Daoy (cell line): ENCODE measurements around the gene CSNK2A2. TPM values are rescaled to one million over a fixed set of nuclear protein-coding genes. Genes with fewer than 3 reads are reported as not detected.

Experiments
- DNase-seq: peaks from one replicate; pipeline ENCODE4 v3.0.0-alpha.2; 2015; ENCODE audit warnings: low read depth
- total RNA-seq: library from RNA; depleted of rRNA; stranded (reverse); fragments of >200 nt; shearing (Covaris generic); gene quantifications from 2 replicates; pipeline ENCODE4 v1.2.3, GENCODE V29; 2014

Gene CSNK2A2
- total RNA-seq, 1 experiment from 2014 or later, result 16.1 TPM

GRCh38 chr16:58138852-58139251, 59.1 kb downstream of the CSNK2A2 start:
- no peak for DNase-seq

- no peak for DNase-seq
Measured at GRCh38 chr16:58137581-58137980, 60.3 kb downstream of the CSNK2A2 start.

- DNase-seq, result peak; percentile 98
Measured at GRCh38 chr16:58129097-58129936, 68.6 kb downstream of the CSNK2A2 start, which contains the start of gene CFAP20. TSS of gene CFAP20 (minus strand) at chr16:58129381. CDS start at chr16:58129115, 266 bp downstream.

GRCh38 chr16:58128711-58129096, 69.2 kb downstream of the CSNK2A2 start:
- DNase-seq, result peak; percentile 19

GRCh38 chr16:58128181-58128631, 69.7 kb downstream of the CSNK2A2 start:
- DNase-seq, result no peak

- DNase-seq, result no peak
Measured at GRCh38 chr16:58127634-58128033, 70.3 kb downstream of the CSNK2A2 start.

- DNase-seq, result no peak
Measured at GRCh38 chr16:58127033-58127556, 70.8 kb downstream of the CSNK2A2 start.

GRCh38 chr16:58126451-58126961, 71.4 kb downstream of the CSNK2A2 start:
- no peak for DNase-seq

GRCh38 chr16:58125781-58126335, 72.0 kb downstream of the CSNK2A2 start:
- no peak for DNase-seq

- DNase-seq, result no peak
Measured at GRCh38 chr16:58125041-58125440, 72.9 kb downstream of the CSNK2A2 start.

GRCh38 chr16:58124601-58124915, 73.3 kb downstream of the CSNK2A2 start:
- DNase-seq, result no peak

- no peak for DNase-seq
Measured at GRCh38 chr16:58123896-58124600, 73.9 kb downstream of the CSNK2A2 start.

- DNase-seq, result no peak
Measured at GRCh38 chr16:58121132-58121531, 76.8 kb downstream of the CSNK2A2 start.

- DNase-seq, result no peak
Measured at GRCh38 chr16:58120234-58120633, 77.7 kb downstream of the CSNK2A2 start.

GRCh38 chr16:58119509-58119845, 78.4 kb downstream of the CSNK2A2 start:
- DNase-seq, result no peak

GRCh38 chr16:58118801-58119508, 79.0 kb downstream of the CSNK2A2 start:
- DNase-seq, result no peak

- no peak for DNase-seq
Measured at GRCh38 chr16:58116529-58116928, 81.4 kb downstream of the CSNK2A2 start.

- DNase-seq, result no peak
Measured at GRCh38 chr16:58116081-58116480, 81.8 kb downstream of the CSNK2A2 start.

GRCh38 chr16:58114827-58115825, 82.8 kb downstream of the CSNK2A2 start:
- DNase-seq, result no peak

- DNase-seq, result no peak
Measured at GRCh38 chr16:58111302-58111627, 86.6 kb downstream of the CSNK2A2 start.
